ENCODE data around the gene SUGP1.

SUGP1 gene

DNA sequence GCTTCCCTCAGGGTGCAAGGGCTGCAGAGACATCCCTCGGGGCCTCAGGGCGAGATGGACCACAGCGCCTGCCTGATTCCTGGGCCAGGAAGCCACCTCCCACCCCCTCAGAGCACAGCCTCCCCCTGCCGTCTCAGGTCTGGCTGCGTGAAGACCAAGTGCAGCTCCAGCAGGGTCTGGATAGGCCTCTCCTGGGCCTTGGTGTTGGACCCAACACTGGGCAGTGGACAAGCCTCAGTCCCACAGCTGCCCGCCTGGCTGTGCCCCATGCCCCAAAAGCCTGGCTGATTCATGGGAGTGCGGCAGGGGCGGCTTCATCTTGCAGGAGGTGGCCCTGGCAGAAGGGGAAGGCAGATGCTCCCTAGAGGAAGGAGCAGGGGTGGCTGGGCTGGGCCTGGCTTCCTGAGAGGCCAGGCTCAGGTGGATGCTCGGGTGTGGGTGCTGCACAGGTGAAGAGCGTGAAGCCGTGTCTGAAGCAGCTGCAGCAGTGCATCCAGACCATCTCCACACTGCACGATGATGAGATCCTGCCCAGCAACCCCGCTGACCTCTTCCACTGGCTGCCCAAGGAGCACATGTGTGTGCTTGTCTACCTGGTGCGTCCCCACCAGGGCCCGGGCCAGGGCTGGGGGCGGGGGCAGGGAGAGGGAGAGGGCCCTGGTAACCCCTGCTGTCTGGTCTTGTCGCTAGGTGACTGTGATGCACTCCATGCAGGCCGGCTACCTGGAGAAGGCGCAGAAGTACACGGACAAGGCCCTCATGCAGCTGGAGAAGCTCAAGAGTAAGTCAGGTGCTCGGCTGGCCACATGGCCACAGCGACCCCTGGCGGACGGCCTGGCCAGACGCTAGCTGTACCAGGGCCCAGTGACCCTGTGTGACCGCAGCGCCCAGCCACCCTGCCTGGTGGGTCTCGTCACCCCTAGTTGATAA lies 22.0 kb upstream of the SUGP1 start:
- no peak for DNase-seq (ENCODE audit: extremely low read depth in 1 of 2, low read depth in 1 of 2)

DNA sequence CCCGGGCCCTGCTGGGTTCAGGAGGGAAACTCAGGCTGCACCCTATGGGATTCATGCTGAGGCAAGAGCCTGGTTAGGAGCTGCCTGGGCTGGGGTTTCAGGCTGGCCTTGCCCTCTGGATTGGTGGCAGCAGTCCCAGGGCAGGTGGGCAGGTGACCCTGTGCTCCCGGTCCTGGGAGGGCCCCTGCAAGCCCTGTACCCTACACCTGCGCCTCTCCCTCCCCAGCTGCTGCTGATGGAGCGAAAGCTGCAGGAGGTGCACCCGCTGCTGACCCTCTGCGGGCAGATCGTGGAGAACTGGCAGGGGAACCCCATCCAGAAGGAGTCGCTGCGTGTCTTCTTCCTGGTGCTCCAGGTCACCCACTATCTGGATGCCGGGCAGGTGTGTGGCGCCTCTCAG lies 20.7 kb upstream of the SUGP1 start:
- no peak for DNase-seq (ENCODE audit: extremely low read depth in 1 of 2, low read depth in 1 of 2)

DNA sequence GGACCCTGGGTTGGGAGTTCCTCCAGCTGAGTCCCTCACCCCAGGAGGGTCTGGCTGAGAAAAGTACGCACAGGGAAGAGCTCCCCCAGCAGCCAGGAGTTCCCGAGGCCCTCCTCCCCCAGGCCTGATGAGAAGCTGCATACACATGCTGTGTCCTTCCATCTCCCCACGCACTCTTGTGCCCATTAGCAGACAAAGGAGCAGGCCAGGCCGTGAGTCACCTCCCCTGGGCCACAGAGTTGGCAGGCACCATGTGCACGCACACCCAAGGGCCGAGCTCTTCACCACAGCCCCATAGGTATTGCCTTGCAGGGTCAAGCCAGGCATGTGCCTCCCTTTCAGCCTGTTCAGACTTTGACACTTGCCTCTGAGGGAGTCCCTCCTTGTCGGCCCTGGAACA lies 17.8 kb upstream of the SUGP1 start:
- DNase-seq (ENCODE audit: extremely low read depth in 1 of 2, low read depth in 1 of 2) = no peak

DNA sequence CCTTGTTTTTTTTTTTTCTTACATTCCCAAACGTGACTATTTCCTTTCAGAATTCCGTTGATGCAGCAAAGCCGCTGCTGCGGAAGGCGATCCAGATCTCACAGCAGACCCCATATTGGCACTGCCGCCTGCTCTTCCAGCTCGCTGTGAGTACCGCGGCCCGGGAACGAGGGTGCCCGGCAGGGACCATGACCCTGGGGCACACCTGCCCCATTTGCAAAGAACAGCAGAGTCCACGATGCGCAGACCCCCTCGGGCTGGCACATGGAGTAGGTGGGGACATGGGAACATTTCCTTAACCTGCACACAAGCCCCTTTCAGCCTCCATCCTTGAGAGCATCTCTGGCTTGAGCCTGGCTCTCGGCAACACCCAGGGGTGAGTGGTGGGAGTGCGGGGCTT lies 16.8 kb upstream of the SUGP1 start:
- DNase-seq (ENCODE audit: extremely low read depth in 1 of 2, low read depth in 1 of 2) = no peak

- no peak for DNase-seq (ENCODE audit: extremely low read depth in 1 of 2, low read depth in 1 of 2)
Measured at GRCh38 chr19:19336597-19336996, 16.3 kb upstream of the SUGP1 start.

DNA sequence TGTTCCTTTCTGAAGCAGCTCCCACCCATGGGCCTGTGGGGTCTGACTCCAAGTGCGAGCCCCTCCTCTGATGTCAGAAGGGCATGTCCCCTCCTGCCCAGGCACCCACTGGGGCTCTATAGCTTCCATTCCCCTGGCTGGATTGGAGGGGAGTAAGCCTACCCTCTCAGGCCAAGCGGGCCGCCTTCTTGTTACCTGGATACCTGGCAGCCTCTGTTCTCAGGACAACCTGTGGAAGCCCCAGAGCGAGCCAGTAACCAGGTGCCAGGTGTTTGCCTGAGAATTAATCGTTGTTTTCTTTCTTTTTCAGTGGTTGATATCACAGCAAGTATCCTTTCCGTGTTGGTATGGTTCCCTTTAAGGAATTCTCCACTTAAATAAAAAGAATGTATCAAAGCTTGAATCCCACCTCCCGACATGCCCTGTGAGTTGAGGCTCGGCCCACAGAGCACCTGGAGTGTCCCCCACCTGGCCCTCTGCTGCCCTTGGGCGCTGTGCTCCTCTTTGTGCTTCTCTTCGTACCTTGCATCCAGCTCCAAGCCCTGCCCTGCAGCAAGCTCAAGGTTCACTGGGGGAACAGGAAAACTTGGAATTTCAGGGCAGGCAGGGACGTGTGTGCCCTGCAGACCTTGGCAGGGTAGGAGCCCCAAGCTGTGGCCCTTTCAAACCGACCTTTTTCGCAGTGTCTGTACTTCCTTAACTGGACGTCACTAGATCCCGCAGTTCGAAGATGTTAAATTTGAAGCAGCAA lies 15.3 kb upstream of the SUGP1 start:
- no peak for DNase-seq (ENCODE audit: extremely low read depth in 1 of 2, low read depth in 1 of 2)

DNA sequence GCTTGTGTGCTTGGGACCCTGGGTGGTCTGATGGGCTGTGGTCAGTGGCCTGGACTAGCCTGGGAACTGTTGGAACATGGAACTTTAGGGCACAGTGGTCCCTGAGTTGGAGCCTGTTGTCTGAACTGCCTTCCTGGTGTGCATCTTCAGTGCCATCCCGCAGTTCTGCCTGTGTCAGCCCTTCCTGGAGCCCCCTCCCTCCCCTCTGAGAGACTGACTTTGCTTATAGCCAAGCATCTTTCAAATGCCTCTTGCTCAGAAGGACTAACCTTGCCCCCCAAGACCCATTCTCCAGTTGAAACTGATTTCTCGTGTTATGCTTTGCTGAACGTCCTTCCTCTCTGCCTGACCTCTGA lies 14.7 kb upstream of the SUGP1 start:
- no peak for DNase-seq (ENCODE audit: extremely low read depth in 1 of 2, low read depth in 1 of 2)

GRCh38 chr19:19334063-19334988 lies 14.0 kb upstream of the SUGP1 start:
- DNase-seq (ENCODE audit: extremely low read depth in 1 of 2, low read depth in 1 of 2) = no peak

DNA sequence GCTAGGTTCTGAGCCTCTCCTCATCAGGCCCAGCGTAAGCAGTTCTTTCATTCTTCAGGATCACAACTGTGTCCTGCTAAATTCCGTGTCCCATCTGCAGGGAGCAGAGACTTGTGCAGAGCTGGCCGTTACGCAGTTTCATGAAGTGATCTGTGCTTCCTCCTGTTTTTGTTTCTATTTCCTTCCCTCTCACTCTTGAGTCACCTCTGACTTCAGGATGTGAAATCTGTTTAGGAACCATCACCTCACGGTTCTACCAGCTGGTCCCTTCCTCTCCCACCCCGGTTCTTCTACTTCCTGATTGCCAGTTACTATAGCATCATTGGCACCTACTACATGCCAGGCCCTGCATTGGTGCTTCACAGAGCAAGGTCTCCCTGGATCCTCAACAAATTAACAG lies 8.8 kb upstream of the SUGP1 start:
- no peak for DNase-seq (ENCODE audit: extremely low read depth in 1 of 2, low read depth in 1 of 2)

DNA sequence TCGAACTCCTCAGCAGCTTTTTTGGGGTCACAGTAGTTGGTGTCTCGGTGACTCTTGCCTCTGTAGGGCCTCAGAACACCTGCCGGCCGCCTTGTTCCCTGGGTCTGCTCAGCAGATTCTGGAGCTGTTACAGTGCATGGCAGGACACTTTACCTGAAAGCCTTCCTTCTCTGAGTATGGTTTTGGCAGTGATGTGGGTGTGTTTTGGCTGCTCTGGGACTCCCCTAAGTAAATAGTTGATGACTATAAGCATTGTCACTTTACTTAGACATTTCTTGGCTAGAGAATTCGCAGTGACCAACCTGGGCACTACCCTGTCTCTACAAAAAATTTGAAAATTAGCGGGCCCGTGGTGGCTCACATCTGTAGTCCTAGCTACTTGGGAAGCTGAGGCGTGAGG lies 7.4 kb upstream of the SUGP1 start:
- no peak for DNase-seq (ENCODE audit: extremely low read depth in 1 of 2, low read depth in 1 of 2)

- DNase-seq (ENCODE audit: extremely low read depth in 1 of 2, low read depth in 1 of 2) = no peak
Measured at GRCh38 chr19:19324059-19324770, 3.9 kb upstream of the SUGP1 start.

DNA sequence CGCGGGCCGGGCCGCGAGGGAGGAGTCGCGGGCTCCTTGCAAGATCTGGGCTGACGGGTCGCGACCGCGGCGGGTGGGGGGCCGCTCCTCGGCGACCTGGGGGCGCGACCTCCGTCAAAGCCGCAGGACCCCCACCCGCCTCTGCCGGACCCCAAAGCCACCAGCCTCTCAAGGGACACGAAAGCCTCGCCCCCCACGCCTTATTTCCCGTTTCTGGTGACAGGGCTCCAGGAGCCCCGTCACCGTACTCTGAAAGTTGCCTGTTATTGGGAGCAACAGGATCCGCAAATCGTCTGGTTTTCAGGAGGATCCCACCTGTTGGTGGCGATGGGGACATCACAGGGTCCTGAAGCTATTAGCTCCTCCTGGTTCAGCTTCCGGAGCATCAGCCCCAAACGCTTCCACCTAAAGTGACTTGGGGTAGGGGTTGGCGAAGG lies 850 bp upstream of the SUGP1 start:
- DNase-seq (ENCODE audit: extremely low read depth in 1 of 2, low read depth in 1 of 2) = no peak

GRCh38 chr19:19319732-19320360 lies 463 bp downstream of the SUGP1 start:
- no peak for DNase-seq (ENCODE audit: extremely low read depth in 1 of 2, low read depth in 1 of 2)

- no peak for DNase-seq (ENCODE audit: extremely low read depth in 1 of 2, low read depth in 1 of 2)
Measured at GRCh38 chr19:19316082-19316481, 4.2 kb downstream of the SUGP1 start.

DNA sequence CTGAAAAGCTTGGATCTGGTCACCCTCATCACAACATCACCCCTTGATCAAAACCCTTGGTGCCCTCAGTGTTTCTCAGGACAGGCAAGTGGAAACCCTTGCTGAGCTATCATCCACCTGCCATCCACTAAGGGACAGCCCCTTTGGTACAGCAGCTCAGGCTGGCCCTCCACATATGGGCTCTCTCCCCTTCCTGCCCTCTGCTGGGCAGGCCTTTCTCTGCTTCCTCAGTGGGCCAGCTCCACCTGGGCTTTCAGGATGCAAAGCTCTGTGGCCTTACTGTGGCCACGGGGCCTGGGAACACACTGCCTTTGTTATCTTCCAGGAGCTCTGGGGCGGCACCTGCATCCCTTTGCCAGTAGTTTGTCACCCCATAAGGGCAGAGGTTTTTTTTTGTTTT lies 4.9 kb downstream of the SUGP1 start:
- no peak for DNase-seq (ENCODE audit: extremely low read depth in 1 of 2, low read depth in 1 of 2)

- DNase-seq (ENCODE audit: extremely low read depth in 1 of 2, low read depth in 1 of 2) = no peak
Measured at GRCh38 chr19:19308373-19308772, 11.9 kb downstream of the SUGP1 start.

GRCh38 chr19:19306191-19306590 lies 14.1 kb downstream of the SUGP1 start:
- no peak for DNase-seq (ENCODE audit: extremely low read depth in 1 of 2, low read depth in 1 of 2)

DNA sequence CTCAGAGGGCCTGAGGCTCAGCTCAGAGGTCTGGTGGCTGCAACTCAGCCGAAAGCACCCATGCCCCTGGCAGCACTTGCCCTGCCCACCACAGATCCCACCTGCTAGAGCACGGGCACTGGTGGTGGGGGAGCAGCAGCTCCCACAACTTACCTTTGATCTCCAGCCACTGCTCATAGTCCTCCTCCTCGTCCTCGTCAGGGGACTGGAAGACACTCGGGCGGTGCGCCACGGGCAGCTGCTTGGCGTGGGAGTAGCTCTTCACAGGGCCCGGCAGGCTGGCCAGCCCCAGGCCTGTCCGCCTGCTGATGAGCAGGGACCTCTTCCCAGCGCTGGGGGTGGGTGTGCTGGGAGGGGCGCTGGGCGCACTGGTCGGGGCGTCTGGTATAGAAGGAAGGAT lies 14.6 kb downstream of the SUGP1 start:
- no peak for DNase-seq (ENCODE audit: extremely low read depth in 1 of 2, low read depth in 1 of 2)

- no peak for DNase-seq (ENCODE audit: extremely low read depth in 1 of 2, low read depth in 1 of 2)
Measured at GRCh38 chr19:19305066-19305465, 15.2 kb downstream of the SUGP1 start.
